T-cell (primary cell): ENCODE measurements around the gene OGDH. TPM values are rescaled to one million over a fixed set of nuclear protein-coding genes. Genes with fewer than 3 reads are reported as not detected.
A peak's percentile ranks its signal among the peaks of the same experiment; 100 is the strongest.

ENCODE experiments used
- ATAC-seq, 4 experiments: fragments of 200-7000 bp in 3 of 4; fragments of 150-1000 bp in 1 of 4; cut with Tn5 transposase; replicated peaks in 1 of 4; 1 replicate in 3 of 4; 2 replicates in 1 of 4; pipeline ENCODE4 v1.10.0; 2021; ENCODE audit warnings: moderate library complexity in 3 of 4, mild to moderate bottlenecking in 2 of 4, moderate number of reproducible peaks in 1 of 4
- CTCF ChIA-PET, 2 donors: fragments of 300-600 bp; sonication (Branson Sonifier 250); formaldehyde crosslinking; loops; one replicate each; lab custom pipeline; 2022; ENCODE audit warnings: antibody characterized with exemption in 2 of 2; lab: Charles Lee
- POLR2A ChIA-PET, 2 donors: fragments of 300-600 bp; sonication (Branson Sonifier 250); formaldehyde crosslinking; loops; one replicate each; lab custom pipeline; 2022; ENCODE audit warnings: antibody characterized with exemption in 2 of 2; lab: Charles Lee
- DNase-seq, 35 experiments: peaks; one replicate each; pipeline versions ENCODE4 v3.0.0 to v3.0.0-alpha.2; 2013 to 2023
- H3K27ac ChIP-seq: one replicate; pipeline ENCODE4 v1.5.1; 2013; ENCODE audit warnings: low read length
- H3K27me3 ChIP-seq, 2 experiments: replicated peaks in 1 of 2; 1 replicate in 1 of 2; 2 replicates in 1 of 2; pipeline versions ENCODE4 v1.6.1 to v1.7.0; 2013; ENCODE audit warnings: low read length in 1 of 2, mixed read lengths in 1 of 2; ENCODE audit not compliant: control insufficient read depth in 2 of 2, insufficient read depth in 2 of 2; ENCODE audit errors: extremely low read depth in 1 of 2
- H3K36me3 ChIP-seq, 2 donors: 1 replicate in 1 of 2; 2 replicates in 1 of 2; pipeline versions ENCODE4 v1.6.1 to v1.7.0; 2013; ENCODE audit warnings: low read length in 1 of 2; ENCODE audit not compliant: control insufficient read depth in 2 of 2, insufficient read depth in 1 of 2; ENCODE audit errors: extremely low read depth in 1 of 2
- H3K4me1 ChIP-seq, 2 experiments: 1 replicate in 1 of 2; 2 replicates in 1 of 2; pipeline versions ENCODE4 v1.6.1 to v1.7.0; 2013; ENCODE audit warnings: low read length in 2 of 2, mixed read lengths in 1 of 2; ENCODE audit not compliant: insufficient read depth in 2 of 2, control insufficient read depth in 1 of 2; ENCODE audit errors: extremely low read depth in 1 of 2
- H3K4me3 ChIP-seq, 2 donors: 1 replicate in 1 of 2; 2 replicates in 1 of 2; pipeline versions ENCODE4 v1.5.1 to v1.7.0; 2013; ENCODE audit warnings: mild to moderate bottlenecking in 2 of 2, low read length in 1 of 2, moderate library complexity in 1 of 2; ENCODE audit not compliant: control insufficient read depth in 1 of 2; ENCODE audit errors: extremely low read depth in 1 of 2
- H3K9me3 ChIP-seq: 2 replicates; pipeline ENCODE4 v1.7.0; 2013
- H3K27ac Mint-ChIP-seq, 2 donors: one replicate each; pipeline ENCODE4 v1.8.0; 2020 to 2021; ENCODE audit warnings: mild to moderate bottlenecking in 2 of 2, mixed read lengths in 2 of 2
- H3K27me3 Mint-ChIP-seq, 2 donors: one replicate each; pipeline ENCODE4 v1.8.0; 2021 to 2022; ENCODE audit warnings: mixed read lengths in 2 of 2
- H3K36me3 Mint-ChIP-seq: one replicate; pipeline ENCODE4 v1.8.0; 2021; ENCODE audit warnings: mixed read lengths
- H3K4me1 Mint-ChIP-seq, 3 donors: one replicate each; pipeline ENCODE4 v1.8.0; 2020 to 2022; ENCODE audit warnings: mixed read lengths in 3 of 3, mild to moderate bottlenecking in 1 of 3
- H3K4me3 Mint-ChIP-seq, 3 donors: one replicate each; pipeline ENCODE4 v1.8.0; 2020 to 2022; ENCODE audit warnings: mild to moderate bottlenecking in 3 of 3, mixed read lengths in 3 of 3, moderate library complexity in 3 of 3
- H3K9me3 Mint-ChIP-seq, 3 donors: one replicate each; pipeline ENCODE4 v1.8.0; 2020 to 2022; ENCODE audit warnings: mixed read lengths in 3 of 3
- WGBS: methylation state at CpG from one replicate; pipeline ENCODE4 v1.1.5; 2013; ENCODE audit warnings: missing lambda C conversion rate; ENCODE audit not compliant: insufficient coverage; 5-methylcytosine and 5-hydroxymethylcytosine counted together
- total RNA-seq, 35 experiments: library from RNA in 6 of 35; stranded (reverse) in 6 of 35; fragments of 120-200 nt in 1 of 35; gene quantifications; one replicate each; pipeline versions ENCODE4 v1.2.1 to v1.2.4 and lab custom pipeline; 2013 to 2026

Gene OGDH
- total RNA-seq, 5 donors from 2014 or later (not counting 1 experiment from before 2014, with no cell fraction given) = 58.9 to 113 (median 108) TPM

- POLR2A ChIA-PET = interaction anchor here (0.5 to 0.7 kb wide), 3 partner anchors 99 to 170 kb away, joined by 3 to 7 read pairs (median 3); partner anchors contain the start of gene H2AZ2 (in 1 of the 2)
- no peaks in the 10 kb centered on the region for H3K9me3 Mint-ChIP-seq
- WGBS = under 1% methylated on average over 59 of the region's 60 CpGs
- Histone ChIP-seq H3K36me3 (peaks cover 0 to 6% of the 10 kb centered on the region in 2 donors), H3K4me3 (peak overlapping the region; percentile 77 to 80), H3K27me3 (no peaks in the 10 kb centered on the region), H3K9me3 (no peaks in the 10 kb centered on the region), H3K4me1 (peaks cover 28 to 31% of the 10 kb centered on the region in 2 experiments), H3K27ac (peak overlapping the region; percentile 42)
- peak overlapping the region; percentile 39 to 87 for H3K27ac Mint-ChIP-seq
- H3K27me3 Mint-ChIP-seq = no peaks in the 10 kb centered on the region
- H3K36me3 Mint-ChIP-seq = no peaks in the 10 kb centered on the region
- peak in 7 of 35 experiments; percentile 4 to 29 (median 9) for DNase-seq
- peak overlapping the region; percentile 72 to 84 (median 83) for H3K4me3 Mint-ChIP-seq
- CTCF ChIA-PET = interaction anchor here in 1 of 2 donors (0.7 kb wide), 1 partner anchor 183 kb away, joined by 5 read pairs; no protein-coding TSS in a partner anchor
- peaks cover 38 to 52% (median 43%) of the 10 kb centered on the region in 3 donors for H3K4me1 Mint-ChIP-seq
- no peak for ATAC-seq
Measured at GRCh38 chr7:44748948-44749731, 142.7 kb downstream of the OGDH start.

GRCh38 chr7:44749992-44750391 is 143.6 kb downstream of the OGDH start:
- peak overlapping the region; percentile 82 for H3K27ac ChIP-seq
- peak overlapping the region; percentile 72 to 84 (median 83) for H3K4me3 Mint-ChIP-seq

GRCh38 chr7:44750424-44750823 is 144.0 kb downstream of the OGDH start:
- Histone ChIP-seq H3K4me3 (no peak overlapping the region), H3K36me3 (peaks cover 0 to 9% of the 10 kb centered on the region in 2 donors), H3K4me1 (peaks cover 28 to 44% of the 10 kb centered on the region in 2 experiments), H3K27me3 (no peaks in the 10 kb centered on the region), H3K27ac (peak overlapping the region; percentile 82), H3K9me3 (no peaks in the 10 kb centered on the region)
- Mint-ChIP-seq H3K4me1 (peaks cover 38 to 64% (median 48%) of the 10 kb centered on the region in 3 donors), H3K27ac (peak overlapping the region; percentile 39 to 87), H3K27me3 (no peaks in the 10 kb centered on the region), H3K4me3 (peak overlapping the region; percentile 72 to 84 (median 83)), H3K9me3 (no peaks in the 10 kb centered on the region), H3K36me3 (no peaks in the 10 kb centered on the region)
- 75% methylated on average over 3 of the region's 3 CpGs for WGBS
- CTCF ChIA-PET = interaction anchor here in 1 of 2 donors (1.2 to 1.3 kb wide), 2 partner anchors 55 to 97 kb away, joined by 4 read pairs; no protein-coding TSS in a partner anchor
- no peak for ATAC-seq
- POLR2A ChIA-PET = interaction anchor here in 1 of 2 donors (0.6 kb wide), 2 partner anchors 70 to 93 kb away, joined by 4 to 7 read pairs; no protein-coding TSS in a partner anchor
- DNase-seq = peak in 1 of 35 experiments; percentile 23

More at GRCh38 chr7:44749992-44750391, 143.6 kb downstream of the OGDH start:
- POLR2A ChIA-PET = interaction anchor here in 1 of 2 donors (0.6 kb wide), 2 partner anchors 94 to 171 kb away, joined by 7 read pairs; no protein-coding TSS in a partner anchor
- H3K36me3 Mint-ChIP-seq = no peaks in the 10 kb centered on the region
- H3K4me3 ChIP-seq = no peak overlapping the region
- no peaks in the 10 kb centered on the region for H3K9me3 ChIP-seq
- no peaks in the 10 kb centered on the region for H3K27me3 ChIP-seq
- no peak for ATAC-seq
- H3K27me3 Mint-ChIP-seq = no peaks in the 10 kb centered on the region
- H3K27ac Mint-ChIP-seq = peak overlapping the region; percentile 39 to 87
- peaks cover 28 to 40% of the 10 kb centered on the region in 2 experiments for H3K4me1 ChIP-seq
- CTCF ChIA-PET = interaction anchor here (0.5 to 1.3 kb wide), 3 partner anchors 55 to 184 kb away, joined by 4 to 5 read pairs (median 4); no protein-coding TSS in a partner anchor
- H3K4me1 Mint-ChIP-seq = peaks cover 38 to 60% (median 47%) of the 10 kb centered on the region in 3 donors
- WGBS = no CpG with 5 or more reads among the region's 2 CpGs
- DNase-seq = peak in 1 of 35 experiments; percentile 17
- no peaks in the 10 kb centered on the region for H3K9me3 Mint-ChIP-seq
- H3K36me3 ChIP-seq = peaks cover 0 to 7% of the 10 kb centered on the region in 2 donors

GRCh38 chr7:44750921-44751571 is 144.6 kb downstream of the OGDH start:
- ChIA-PET POLR2A (interaction anchor here (0.6 kb wide), 2 partner anchors 69 to 144 kb away, joined by 3 to 4 read pairs; no protein-coding TSS in a partner anchor), CTCF (interaction anchor here in 1 of 2 donors (1.2 to 1.3 kb wide), 2 partner anchors 54 to 96 kb away, joined by 4 read pairs; no protein-coding TSS in a partner anchor)
- peak in 1 of 4 experiments; percentile 53 for ATAC-seq
- Mint-ChIP-seq H3K4me1 (peaks cover 38 to 64% (median 52%) of the 10 kb centered on the region in 3 donors), H3K36me3 (no peaks in the 10 kb centered on the region), H3K4me3 (peak overlapping the region; percentile 72 to 84 (median 83)), H3K27me3 (no peaks in the 10 kb centered on the region), H3K9me3 (no peaks in the 10 kb centered on the region), H3K27ac (peak overlapping the region; percentile 39 to 87)
- peaks cover 28 to 50% of the 10 kb centered on the region in 2 experiments for H3K4me1 ChIP-seq
- 13% methylated on average over 4 of the region's 6 CpGs for WGBS
- H3K9me3 ChIP-seq = no peaks in the 10 kb centered on the region
- peaks cover 0 to 9% of the 10 kb centered on the region in 2 donors for H3K36me3 ChIP-seq
- peak overlapping the region in 1 of 2 donors; percentile 27 for H3K4me3 ChIP-seq
- DNase-seq = peak in 31 of 35 experiments; percentile 25 to 86 (median 45)
- H3K27me3 ChIP-seq = no peaks in the 10 kb centered on the region
- peak overlapping the region; percentile 82 for H3K27ac ChIP-seq

GRCh38 chr7:44752822-44753221 is 146.4 kb downstream of the OGDH start:
- no peaks in the 10 kb centered on the region for H3K27me3 ChIP-seq
- ChIA-PET CTCF (no interaction called here), POLR2A (interaction anchor here in 1 of 2 donors (0.6 kb wide), 1 partner anchor 46 kb away, joined by 3 read pairs; no protein-coding TSS in a partner anchor)
- no peaks in the 10 kb centered on the region for H3K9me3 ChIP-seq
- peak overlapping the region in 1 of 3 donors; percentile 8 for H3K4me3 Mint-ChIP-seq
- no peaks in the 10 kb centered on the region for H3K36me3 Mint-ChIP-seq
- peak overlapping the region; percentile 37 to 61 for H3K27ac Mint-ChIP-seq
- DNase-seq (no peak), ATAC-seq (no peak)
- WGBS = 100% methylated on average over 1 of the region's 2 CpGs
- H3K4me1 Mint-ChIP-seq = peaks cover 33 to 56% (median 46%) of the 10 kb centered on the region in 3 donors
- H3K4me3 ChIP-seq = no peak overlapping the region
- H3K27me3 Mint-ChIP-seq = no peaks in the 10 kb centered on the region
- no peaks in the 10 kb centered on the region for H3K9me3 Mint-ChIP-seq
- no peak overlapping the region for H3K27ac ChIP-seq
- H3K36me3 ChIP-seq = peaks cover under 1 to 26% of the 10 kb centered on the region in 2 donors
- H3K4me1 ChIP-seq = peaks cover 25 to 55% of the 10 kb centered on the region in 2 experiments
